Astrocyte (in vitro differentiated cells and primary cell): ENCODE results near the gene TNFAIP2. TPM values are rescaled to one million over a fixed set of nuclear protein-coding genes. Genes with fewer than 3 reads are reported as not detected.
A peak's percentile ranks its signal among the peaks of the same experiment; 100 is the strongest.

Experiments
- DNase-seq: peaks from one replicate; pipeline ENCODE4 v3.0.0-alpha.2; 2010; ENCODE audit warnings: low read depth
- FAIRE-seq: peaks from 2 replicates; lab custom pipeline; 2011; peaks lifted over from hg19 to GRCh38; lab: Jason Lieb, UNC
- H2AFZ ChIP-seq: 2 replicates; pipeline ENCODE4 v1.6.0; 2012; ENCODE audit warnings: low read depth, low read length, inconsistent platforms
- H3K27ac ChIP-seq: 2 replicates; pipeline ENCODE4 v1.5.1; 2011; ENCODE audit warnings: low read depth, low read length, inconsistent platforms
- H3K27me3 ChIP-seq: 2 replicates; pipeline ENCODE4 v1.6.0; 2011; ENCODE audit warnings: low read length, inconsistent platforms; ENCODE audit not compliant: insufficient read depth
- H3K36me3 ChIP-seq: 2 replicates; pipeline ENCODE4 v1.5.1; 2011; ENCODE audit warnings: low read length, inconsistent platforms; ENCODE audit not compliant: insufficient read depth
- H3K4me1 ChIP-seq: 2 replicates; pipeline ENCODE4 v1.5.1; 2011; ENCODE audit warnings: low read length, inconsistent platforms; ENCODE audit not compliant: insufficient read depth
- H3K4me2 ChIP-seq: 2 replicates; pipeline ENCODE4 v1.6.0; 2012; ENCODE audit warnings: low read length, inconsistent platforms
- H3K4me3 ChIP-seq: 2 replicates; pipeline ENCODE4 v1.5.1; 2011; ENCODE audit warnings: low read depth, mild to moderate bottlenecking, low read length, inconsistent platforms; ENCODE audit not compliant: insufficient read depth
- H3K79me2 ChIP-seq: 2 replicates; pipeline ENCODE4 v1.6.0; 2012; ENCODE audit warnings: mild to moderate bottlenecking, low read length, inconsistent platforms; ENCODE audit not compliant: insufficient read depth
- H3K9ac ChIP-seq: 2 replicates; pipeline ENCODE4 v1.6.0; 2012; ENCODE audit warnings: mild to moderate bottlenecking, low read length, inconsistent platforms
- H3K9me3 ChIP-seq: 2 replicates; pipeline ENCODE4 v1.5.1; 2012; ENCODE audit warnings: low read depth, mild to moderate bottlenecking, low read length, inconsistent platforms; ENCODE audit not compliant: insufficient read depth
- H4K20me1 ChIP-seq: 2 replicates; pipeline ENCODE4 v1.6.0; 2012; ENCODE audit warnings: low read length, inconsistent platforms; ENCODE audit not compliant: insufficient read depth
- H3K27ac Mint-ChIP-seq: one replicate; pipeline ENCODE4 v1.8.0; 2021; ENCODE audit warnings: mild to moderate bottlenecking, mixed read lengths; ENCODE audit not compliant: unreplicated experiment
- H3K27me3 Mint-ChIP-seq: one replicate; pipeline ENCODE4 v1.8.0; 2021; ENCODE audit warnings: low read depth, mixed read lengths; ENCODE audit not compliant: unreplicated experiment
- H3K36me3 Mint-ChIP-seq: one replicate; pipeline ENCODE4 v1.8.0; 2021; ENCODE audit warnings: low read depth, mixed read lengths; ENCODE audit not compliant: unreplicated experiment
- H3K4me1 Mint-ChIP-seq: one replicate; pipeline ENCODE4 v1.8.0; 2021; ENCODE audit warnings: low read depth, mixed read lengths; ENCODE audit not compliant: unreplicated experiment
- H3K4me3 Mint-ChIP-seq: one replicate; pipeline ENCODE4 v1.8.0; 2021; ENCODE audit warnings: mild to moderate bottlenecking, moderate library complexity, mixed read lengths; ENCODE audit not compliant: unreplicated experiment
- H3K9me3 Mint-ChIP-seq: one replicate; pipeline ENCODE4 v1.8.0; 2021; ENCODE audit warnings: mild to moderate bottlenecking, mixed read lengths; ENCODE audit not compliant: unreplicated experiment
- EZH2 ChIP-seq: IDR thresholded peaks from 2 replicates; pipeline ENCODE4 v1.6.1; 2012; ENCODE audit warnings: mild to moderate bottlenecking, low read length, inconsistent platforms; ENCODE audit not compliant: insufficient read depth
- total RNA-seq: library from RNA; stranded (reverse); gene quantifications from 2 replicates; pipeline ENCODE4 v1.2.1, GENCODE V29; 2021
- TF ChIP-seq, protein P1 (sequence below): IDR thresholded peaks from 2 replicates; pipeline ENCODE4 v1.5.1; 2011; ENCODE audit warnings: low read depth, mild to moderate bottlenecking, inconsistent platforms, low read length, moderate library complexity; ENCODE audit not compliant: insufficient read depth

TNFAIP2 gene
- total RNA-seq, 1 donor from 2014 or later: 29.5 TPM

DNA sequence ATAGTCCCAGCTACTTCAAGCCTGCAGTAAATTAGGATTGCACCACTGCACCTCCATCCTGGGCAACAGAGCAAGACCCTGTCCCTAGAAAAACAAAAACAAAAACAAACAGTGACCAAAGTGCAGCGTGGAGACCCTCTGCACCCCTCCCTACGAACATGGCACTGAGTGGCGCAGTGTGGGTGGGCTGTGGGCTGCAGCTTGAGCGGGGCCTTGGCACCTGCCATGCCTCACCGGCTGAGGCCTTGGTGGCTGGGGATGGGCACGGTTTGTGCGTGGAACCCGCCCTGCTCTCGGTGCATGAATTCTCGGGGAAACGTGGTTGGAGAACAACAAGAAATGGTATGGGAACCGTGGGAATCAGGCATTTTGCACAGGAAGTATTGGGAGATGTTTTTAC lies 60.8 kb downstream of the TNFAIP2 start:
- Mint-ChIP-seq H3K27me3 (peaks cover 28% of the 10 kb centered on the region), H3K36me3 (no peaks in the 10 kb centered on the region), H3K27ac (no peak overlapping the region), H3K9me3 (peaks cover under 1% of the 10 kb centered on the region), H3K4me3 (no peak overlapping the region), H3K4me1 (peaks cover 2% of the 10 kb centered on the region)
- TF ChIP-seq, protein P1, sequence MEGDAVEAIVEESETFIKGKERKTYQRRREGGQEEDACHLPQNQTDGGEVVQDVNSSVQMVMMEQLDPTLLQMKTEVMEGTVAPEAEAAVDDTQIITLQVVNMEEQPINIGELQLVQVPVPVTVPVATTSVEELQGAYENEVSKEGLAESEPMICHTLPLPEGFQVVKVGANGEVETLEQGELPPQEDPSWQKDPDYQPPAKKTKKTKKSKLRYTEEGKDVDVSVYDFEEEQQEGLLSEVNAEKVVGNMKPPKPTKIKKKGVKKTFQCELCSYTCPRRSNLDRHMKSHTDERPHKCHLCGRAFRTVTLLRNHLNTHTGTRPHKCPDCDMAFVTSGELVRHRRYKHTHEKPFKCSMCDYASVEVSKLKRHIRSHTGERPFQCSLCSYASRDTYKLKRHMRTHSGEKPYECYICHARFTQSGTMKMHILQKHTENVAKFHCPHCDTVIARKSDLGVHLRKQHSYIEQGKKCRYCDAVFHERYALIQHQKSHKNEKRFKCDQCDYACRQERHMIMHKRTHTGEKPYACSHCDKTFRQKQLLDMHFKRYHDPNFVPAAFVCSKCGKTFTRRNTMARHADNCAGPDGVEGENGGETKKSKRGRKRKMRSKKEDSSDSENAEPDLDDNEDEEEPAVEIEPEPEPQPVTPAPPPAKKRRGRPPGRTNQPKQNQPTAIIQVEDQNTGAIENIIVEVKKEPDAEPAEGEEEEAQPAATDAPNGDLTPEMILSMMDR: no peak
- TF ChIP-seq EZH2: no peak
- Histone ChIP-seq H3K4me1 (no peaks in the 10 kb centered on the region), H3K27ac (no peak overlapping the region), H4K20me1 (no peaks in the 10 kb centered on the region), H3K4me2 (no peak overlapping the region), H3K9ac (no peak overlapping the region), H3K4me3 (no peak overlapping the region), H3K79me2 (no peaks in the 10 kb centered on the region), H3K27me3 (peaks cover 32% of the 10 kb centered on the region), H3K9me3 (no peaks in the 10 kb centered on the region), H3K36me3 (no peaks in the 10 kb centered on the region), H2AFZ (no peak overlapping the region)
- DNase-seq (no peak), FAIRE-seq (no peak)

GRCh38 chr14:103185051-103186029 lies 62.1 kb downstream of the TNFAIP2 start:
- H3K9me3 Mint-ChIP-seq: peaks cover 7% of the 10 kb centered on the region
- no peaks in the 10 kb centered on the region for H3K36me3 ChIP-seq
- peak; percentile 18 for DNase-seq
- H3K4me3 ChIP-seq: no peak overlapping the region
- H3K79me2 ChIP-seq: no peaks in the 10 kb centered on the region
- H3K4me1 Mint-ChIP-seq: peaks cover 2% of the 10 kb centered on the region
- H3K36me3 Mint-ChIP-seq: no peaks in the 10 kb centered on the region
- no peaks in the 10 kb centered on the region for H3K4me1 ChIP-seq
- no peak overlapping the region for H2AFZ ChIP-seq
- H3K27ac Mint-ChIP-seq: no peak overlapping the region
- no peak for TF ChIP-seq EZH2
- TF ChIP-seq, protein P1: peak; percentile 81
- no peak overlapping the region for H3K9ac ChIP-seq
- H3K27me3 ChIP-seq: peaks cover 38% of the 10 kb centered on the region
- peaks cover 31% of the 10 kb centered on the region for H3K27me3 Mint-ChIP-seq
- H4K20me1 ChIP-seq: no peaks in the 10 kb centered on the region
- H3K27ac ChIP-seq: no peak overlapping the region
- no peak for FAIRE-seq
- no peak overlapping the region for H3K4me3 Mint-ChIP-seq
- H3K9me3 ChIP-seq: no peaks in the 10 kb centered on the region
- no peak overlapping the region for H3K4me2 ChIP-seq
